H9 (cell line): ENCODE results near the gene PEX16. TPM values are rescaled to one million over a fixed set of nuclear protein-coding genes. Genes with fewer than 3 reads are reported as not detected.
A peak's percentile ranks its signal among the peaks of the same experiment; 100 is the strongest.

Experiments
- DNase-seq: peaks from one replicate; pipeline ENCODE4 v3.0.0-alpha.2; 2017
- H2AFZ ChIP-seq: one replicate; pipeline ENCODE4 v1.6.1; 2013; ENCODE audit warnings: mild to moderate bottlenecking, low read length, control low read depth, moderate library complexity
- H2AK5ac ChIP-seq: 2 replicates; pipeline ENCODE4 v1.6.1; 2013; ENCODE audit warnings: low read length, control low read depth, mixed read lengths; ENCODE audit not compliant: insufficient read length
- H2BK120ac ChIP-seq: one replicate; pipeline ENCODE4 v1.6.1; 2013; ENCODE audit warnings: low read depth, mild to moderate bottlenecking, low read length, control low read depth, inconsistent platforms; ENCODE audit not compliant: poor library complexity, severe bottlenecking
- H2BK12ac ChIP-seq: 2 replicates; pipeline ENCODE4 v1.6.1; 2013; ENCODE audit warnings: low read length, control low read depth, mixed read lengths, low read depth; ENCODE audit not compliant: insufficient read length
- H2BK15ac ChIP-seq: 2 replicates; pipeline ENCODE4 v1.6.1; 2013; ENCODE audit warnings: low read depth, low read length, control low read depth
- H2BK20ac ChIP-seq: one replicate; pipeline ENCODE4 v1.6.1; 2013; ENCODE audit warnings: low read depth, mild to moderate bottlenecking, low read length, control low read depth, inconsistent platforms; ENCODE audit not compliant: poor library complexity, severe bottlenecking
- H2BK5ac ChIP-seq: 2 replicates; pipeline ENCODE4 v1.6.1; 2013; ENCODE audit warnings: low read length, control low read depth, mixed read lengths; ENCODE audit not compliant: insufficient read length
- H3K14ac ChIP-seq: 2 replicates; pipeline ENCODE4 v1.6.1; 2013; ENCODE audit warnings: low read length, control low read depth; ENCODE audit not compliant: insufficient read depth
- H3K18ac ChIP-seq: 2 replicates; pipeline ENCODE4 v1.6.1; 2013; ENCODE audit warnings: low read depth, mild to moderate bottlenecking, mixed read lengths, low read length, control low read depth; ENCODE audit not compliant: insufficient read length
- H3K23ac ChIP-seq: 2 replicates; pipeline ENCODE4 v1.6.1; 2013; ENCODE audit warnings: low read length, control low read depth, mixed read lengths, low read depth; ENCODE audit not compliant: insufficient read length
- H3K23me2 ChIP-seq: 2 replicates; pipeline ENCODE4 v1.6.1; 2013; ENCODE audit warnings: low read depth, mild to moderate bottlenecking, mixed read lengths, low read length, control low read depth; ENCODE audit not compliant: insufficient read length, poor library complexity, severe bottlenecking
- H3K27ac ChIP-seq: 2 replicates; pipeline ENCODE4 v1.5.1; 2013; ENCODE audit warnings: low read length, control low read depth, mixed read lengths, low read depth; ENCODE audit not compliant: insufficient read length
- H3K27me3 ChIP-seq: 2 replicates; pipeline ENCODE4 v1.6.1; 2013; ENCODE audit warnings: low read length, control low read depth, inconsistent platforms; ENCODE audit not compliant: insufficient read depth
- H3K4ac ChIP-seq: 2 replicates; pipeline ENCODE4 v1.6.1; 2013; ENCODE audit warnings: low read depth, mild to moderate bottlenecking, control low read depth, inconsistent platforms, low read length, moderate library complexity
- H3K4me1 ChIP-seq: 2 replicates; pipeline ENCODE4 v1.6.1; 2013; ENCODE audit warnings: low read length, control low read depth, inconsistent platforms; ENCODE audit not compliant: insufficient read depth
- H3K4me2 ChIP-seq: 2 replicates; pipeline ENCODE4 v1.6.1; 2013; ENCODE audit warnings: low read length, control low read depth, mixed read lengths; ENCODE audit not compliant: insufficient read length, insufficient read depth
- H3K56ac ChIP-seq: 2 replicates; pipeline ENCODE4 v1.6.1; 2013; ENCODE audit warnings: low read depth, mild to moderate bottlenecking, mixed read lengths, low read length, control low read depth; ENCODE audit not compliant: insufficient read length
- H3K79me1 ChIP-seq: 2 replicates; pipeline ENCODE4 v1.6.1; 2013; ENCODE audit warnings: low read depth, mild to moderate bottlenecking, moderate library complexity, low read length, control low read depth, inconsistent platforms; ENCODE audit not compliant: insufficient read depth, poor library complexity, severe bottlenecking
- H3K79me2 ChIP-seq: 2 replicates; pipeline ENCODE4 v1.6.1; 2013; ENCODE audit warnings: low read length, control low read depth, inconsistent platforms; ENCODE audit not compliant: insufficient read depth
- H3K9ac ChIP-seq: 2 replicates; pipeline ENCODE4 v1.6.1; 2013; ENCODE audit warnings: low read length, control low read depth, mixed read lengths; ENCODE audit not compliant: insufficient read length; ENCODE audit errors: extremely low read depth
- H3K9me3 ChIP-seq: one replicate; pipeline ENCODE4 v1.6.1; 2013; ENCODE audit warnings: low read depth, low read length, inconsistent platforms; ENCODE audit not compliant: control insufficient read depth
- H3T11ph ChIP-seq: one replicate; pipeline ENCODE4 v1.6.1; 2013; ENCODE audit warnings: mild to moderate bottlenecking, low read length, control low read depth, inconsistent platforms
- H4K20me1 ChIP-seq: one replicate; pipeline ENCODE4 v1.6.1; 2013; ENCODE audit not compliant: control insufficient read depth, insufficient read length, insufficient read depth
- H4K5ac ChIP-seq: 2 replicates; pipeline ENCODE4 v1.6.1; 2013; ENCODE audit warnings: low read depth, mild to moderate bottlenecking, mixed read lengths, low read length, control low read depth; ENCODE audit not compliant: insufficient read length
- H4K8ac ChIP-seq: replicated peaks from 2 replicates; pipeline ENCODE4 v1.6.1; 2013; ENCODE audit warnings: low read length, control low read depth, mixed read lengths, low read depth; ENCODE audit not compliant: insufficient read length
- H4K91ac ChIP-seq: 2 replicates; pipeline ENCODE4 v1.6.1; 2013; ENCODE audit warnings: low read depth, mild to moderate bottlenecking, moderate library complexity, mixed read lengths, low read length, control low read depth; ENCODE audit not compliant: insufficient read length
- H3K27ac Mint-ChIP-seq, 3 experiments: 2 replicates in 2 of 3; 3 replicates in 1 of 3; pipeline ENCODE4 v1.8.0; 2020 to 2021; ENCODE audit warnings: mixed read lengths in 3 of 3, mild to moderate bottlenecking in 1 of 3, moderate library complexity in 1 of 3
- H3K27me3 Mint-ChIP-seq: 2 replicates; pipeline ENCODE4 v1.8.0; 2021; ENCODE audit warnings: low read depth, mild to moderate bottlenecking, moderate library complexity, mixed read lengths
- H3K36me3 Mint-ChIP-seq, 3 experiments: 2 replicates in 2 of 3; 3 replicates in 1 of 3; pipeline ENCODE4 v1.8.0; 2020 to 2021; ENCODE audit warnings: low read depth in 3 of 3, mixed read lengths in 3 of 3; ENCODE audit not compliant: insufficient read depth in 1 of 3
- H3K4me1 Mint-ChIP-seq, 2 experiments: 2 replicates each; pipeline ENCODE4 v1.8.0; 2020; ENCODE audit warnings: mixed read lengths in 2 of 2
- H3K4me3 Mint-ChIP-seq, 2 experiments: 2 replicates in 1 of 2; 3 replicates in 1 of 2; pipeline ENCODE4 v1.8.0; 2020 to 2021; ENCODE audit warnings: mild to moderate bottlenecking in 2 of 2, mixed read lengths in 2 of 2, moderate library complexity in 1 of 2
- H3K9me3 Mint-ChIP-seq, 2 experiments: 2 replicates in 1 of 2; 3 replicates in 1 of 2; pipeline ENCODE4 v1.8.0; 2020; ENCODE audit warnings: mild to moderate bottlenecking in 2 of 2, mixed read lengths in 2 of 2, moderate library complexity in 1 of 2
- WGBS: extraction: QIAGEN DNeasy Blood & Tissue Kit; methylation state at CpG from one replicate; pipeline ENCODE4 v1.1.7; 2013; ENCODE audit warnings: missing lambda C conversion rate, low lambda C conversion rate, mixed read lengths; ENCODE audit not compliant: insufficient read length; ENCODE audit errors: extremely low coverage; 5-methylcytosine and 5-hydroxymethylcytosine counted together
- total RNA-seq: library from RNA; stranded (reverse); gene quantifications from 2 replicates; pipeline ENCODE4 v1.2.1, GENCODE V29; 2021
- TF ChIP-seq, protein P1 (sequence below): fragments of 200-600 bp; sonication (generic); conservative IDR thresholded peaks from 3 replicates; pipeline ENCODE4 v1.8.0; 2021; ENCODE audit warnings: antibody characterized with exemption, mild to moderate bottlenecking

Gene PEX16
- total RNA-seq, 1 experiment from 2014 or later = 30.8 TPM

DNA sequence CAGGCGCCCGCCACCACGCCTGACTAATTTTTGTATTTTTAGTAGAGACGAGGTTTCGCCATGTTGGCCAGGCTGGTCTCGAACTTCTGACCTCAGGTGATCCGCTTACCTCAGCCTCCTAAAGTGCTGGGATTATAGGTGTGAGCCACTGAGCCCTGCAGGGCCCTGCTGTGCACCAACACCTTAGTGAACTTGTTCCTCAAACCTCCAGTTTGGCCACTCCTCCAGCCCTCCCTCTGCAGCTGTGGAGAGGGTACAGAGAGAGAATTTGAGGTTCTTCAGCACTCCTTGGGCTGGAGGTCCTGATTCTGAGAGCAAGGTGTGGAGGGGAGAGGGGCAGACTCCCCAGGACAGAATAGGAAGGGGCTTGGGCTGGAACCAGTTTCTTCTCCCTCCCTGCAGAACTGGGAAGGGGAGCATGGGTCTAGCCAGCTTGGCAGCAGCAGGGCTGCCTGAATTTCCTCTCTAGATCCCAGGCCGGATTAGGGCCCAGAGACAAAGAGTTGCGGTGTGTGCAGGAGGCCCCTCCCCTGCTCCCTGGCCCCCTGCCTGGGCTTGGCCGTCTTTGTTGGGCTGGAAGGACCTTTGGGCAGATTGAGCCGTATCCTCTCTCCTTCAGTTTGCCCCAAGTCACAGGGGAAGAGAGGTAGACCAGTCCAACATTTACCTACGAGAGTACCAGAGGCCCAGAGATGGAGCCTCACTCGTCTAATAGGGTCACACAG, 2.3 kb upstream of the PEX16 start:
- Histone ChIP-seq H2BK12ac (no peak overlapping the region), H4K20me1 (no peaks in the 10 kb centered on the region), H3K27me3 (no peaks in the 10 kb centered on the region; the same call in 1 of the 2 replicates), H3K9me3 (no peaks in the 10 kb centered on the region), H3K23me2 (peaks cover 8% of the 10 kb centered on the region), H2BK5ac (no peak overlapping the region), H2BK20ac (no peak overlapping the region), H4K5ac (no peak overlapping the region), H3K79me2 (no peaks in the 10 kb centered on the region; the same call in 1 of the 2 replicates), H3K56ac (no peak overlapping the region), H3K27ac (no peak overlapping the region), H3K79me1 (no peaks in the 10 kb centered on the region), H3K9ac (no peak overlapping the region), H3K4me1 (no peaks in the 10 kb centered on the region), H2AK5ac (no peak overlapping the region), H3T11ph (no peak overlapping the region), H2BK120ac (no peak overlapping the region), H4K8ac (no peak overlapping the region), H3K4ac (no peak overlapping the region), H2BK15ac (no peak overlapping the region), H3K4me2 (no peak overlapping the region), H3K18ac (peak overlapping the region; percentile 40), H3K23ac (no peak overlapping the region), H4K91ac (no peak overlapping the region), H2AFZ (no peak overlapping the region), H3K14ac (peak overlapping the region; percentile 19; the same call in 1 of the 2 replicates)
- TF ChIP-seq, protein P1, sequence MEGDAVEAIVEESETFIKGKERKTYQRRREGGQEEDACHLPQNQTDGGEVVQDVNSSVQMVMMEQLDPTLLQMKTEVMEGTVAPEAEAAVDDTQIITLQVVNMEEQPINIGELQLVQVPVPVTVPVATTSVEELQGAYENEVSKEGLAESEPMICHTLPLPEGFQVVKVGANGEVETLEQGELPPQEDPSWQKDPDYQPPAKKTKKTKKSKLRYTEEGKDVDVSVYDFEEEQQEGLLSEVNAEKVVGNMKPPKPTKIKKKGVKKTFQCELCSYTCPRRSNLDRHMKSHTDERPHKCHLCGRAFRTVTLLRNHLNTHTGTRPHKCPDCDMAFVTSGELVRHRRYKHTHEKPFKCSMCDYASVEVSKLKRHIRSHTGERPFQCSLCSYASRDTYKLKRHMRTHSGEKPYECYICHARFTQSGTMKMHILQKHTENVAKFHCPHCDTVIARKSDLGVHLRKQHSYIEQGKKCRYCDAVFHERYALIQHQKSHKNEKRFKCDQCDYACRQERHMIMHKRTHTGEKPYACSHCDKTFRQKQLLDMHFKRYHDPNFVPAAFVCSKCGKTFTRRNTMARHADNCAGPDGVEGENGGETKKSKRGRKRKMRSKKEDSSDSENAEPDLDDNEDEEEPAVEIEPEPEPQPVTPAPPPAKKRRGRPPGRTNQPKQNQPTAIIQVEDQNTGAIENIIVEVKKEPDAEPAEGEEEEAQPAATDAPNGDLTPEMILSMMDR = no peak
- Mint-ChIP-seq H3K27ac (peak overlapping the region in 2 of 3 experiments; percentile 86 to 96; a peak in 4 of 7 replicates), H3K4me3 (peak overlapping the region; percentile 31 to 96; a peak in 4 of 5 replicates), H3K36me3 (peaks cover 12 to 26% (median 17%) of the 10 kb centered on the region in 3 experiments), H3K27me3 (peaks cover 2% of the 10 kb centered on the region; the same call in 1 of the 2 replicates), H3K9me3 (no peaks in the 10 kb centered on the region; a peak in 1 of 5 replicates), H3K4me1 (peaks cover 35 to 48% of the 10 kb centered on the region in 2 experiments)
- WGBS = no CpG with 5 or more reads among the region's 13 CpGs
- no peak for DNase-seq
